Measurements from ENCODE around the gene PRPF31.

Gene PRPF31

GRCh38 chr19:54136086-54136863 is 20.7 kb downstream of the PRPF31 start:
- no peak for DNase-seq (ENCODE audit: low read depth)
- TF ChIP-seq MAX (IDR thresholded peaks at IDR 0.05; ENCODE audit: low read depth, low read length) (no peak), MYC (IDR thresholded peaks at IDR 0.05; ENCODE audit: low read depth, low read length) (no peak), POLR2A (IDR thresholded peaks at IDR 0.05; ENCODE audit: extremely low read depth, insufficient read length) (no peak), CTCF (IDR thresholded peaks at IDR 0.05; ENCODE audit: low read depth, low read length) (no peak)
- H3K4me3 ChIP-seq (ENCODE audit: low read depth, low read length), result peak overlapping the region; percentile 71

GRCh38 chr19:54136864-54137698 is 21.5 kb downstream of the PRPF31 start:
- peak; percentile 30 for TF ChIP-seq POLR2A (IDR thresholded peaks at IDR 0.05; ENCODE audit: extremely low read depth, insufficient read length)
- peak; percentile 40 for TF ChIP-seq MAX (IDR thresholded peaks at IDR 0.05; ENCODE audit: low read depth, low read length)
- TF ChIP-seq MYC (IDR thresholded peaks at IDR 0.05; ENCODE audit: low read depth, low read length), result no peak
- DNase-seq (ENCODE audit: low read depth), result peak; percentile 99
- H3K4me3 ChIP-seq (ENCODE audit: low read depth, low read length), result peak overlapping the region; percentile 71

- no peak for TF ChIP-seq CTCF (IDR thresholded peaks at IDR 0.05; ENCODE audit: low read depth, low read length)
- peak; percentile 54 for TF ChIP-seq POLR2A (IDR thresholded peaks at IDR 0.05; ENCODE audit: extremely low read depth, insufficient read length)
- peak within 1 kb of the TSS; percentile 71 for H3K4me3 ChIP-seq (ENCODE audit: low read depth, low read length)
- no peak for DNase-seq (ENCODE audit: low read depth)
Observed at GRCh38 chr19:54137699-54138488, 22.3 kb downstream of the PRPF31 start, which contains the start of gene CNOT3. TSS of gene CNOT3 (plus strand) at chr19:54137762. CDS start at chr19:54142979, 5,217 bp downstream.

GRCh38 chr19:54138489-54139256 is 23.1 kb downstream of the PRPF31 start:
- H3K4me3 ChIP-seq (ENCODE audit: low read depth, low read length), result peak overlapping the region; percentile 54
- TF ChIP-seq MAX (IDR thresholded peaks at IDR 0.05; ENCODE audit: low read depth, low read length), result no peak
- TF ChIP-seq POLR2A (IDR thresholded peaks at IDR 0.05; ENCODE audit: extremely low read depth, insufficient read length), result no peak
- no peak for TF ChIP-seq MYC (IDR thresholded peaks at IDR 0.05; ENCODE audit: low read depth, low read length)
- no peak for TF ChIP-seq CTCF (IDR thresholded peaks at IDR 0.05; ENCODE audit: low read depth, low read length)
- no peak for DNase-seq (ENCODE audit: low read depth)

GRCh38 chr19:54141356-54141755 is 25.8 kb downstream of the PRPF31 start:
- no peak for TF ChIP-seq MAX (IDR thresholded peaks at IDR 0.05; ENCODE audit: low read depth, low read length)
- TF ChIP-seq POLR2A (IDR thresholded peaks at IDR 0.05; ENCODE audit: extremely low read depth, insufficient read length), result no peak
- no peak for TF ChIP-seq MYC (IDR thresholded peaks at IDR 0.05; ENCODE audit: low read depth, low read length)
- no peak for TF ChIP-seq CTCF (IDR thresholded peaks at IDR 0.05; ENCODE audit: low read depth, low read length)

More at GRCh38 chr19:54141356-54141755, 25.8 kb downstream of the PRPF31 start:
- no peak for DNase-seq (ENCODE audit: low read depth)
- H3K4me3 ChIP-seq (ENCODE audit: low read depth, low read length), result no peak overlapping the region

Data from NB4 (cell line).